GM23338 (cell line): ENCODE results near the gene TIRAP.

Source experiments
- CREB1 ChIP-seq: fragments of 250-450 bp; sonication (Bioruptor Pico); IDR thresholded peaks from 2 replicates; pipeline ENCODE4 v1.5.0; 2020; ENCODE audit warnings: low read depth, mild to moderate bottlenecking, moderate library complexity
- EZH2 ChIP-seq: fragments of 200-600 bp; sonication (generic); IDR thresholded peaks from one replicate; pipeline ENCODE4 v1.8.0; 2017; ENCODE audit warnings: antibody characterized with exemption, mild to moderate bottlenecking, low read depth; ENCODE audit not compliant: unreplicated experiment
- EZH2phosphoT487 ChIP-seq: fragments of 200-600 bp; sonication (generic); IDR thresholded peaks from one replicate; pipeline ENCODE4 v1.8.1; 2018; ENCODE audit warnings: antibody characterized with exemption; ENCODE audit not compliant: unreplicated experiment
- JUNB ChIP-seq: IDR thresholded peaks from one replicate; pipeline ENCODE4 v1.6.1; 2016; ENCODE audit warnings: antibody characterized with exemption; ENCODE audit not compliant: unreplicated experiment
- NANOG ChIP-seq: IDR thresholded peaks from 2 replicates; pipeline ENCODE4 v1.6.1; 2016; ENCODE audit warnings: antibody characterized with exemption, borderline replicate concordance
- POLR2AphosphoS5 ChIP-seq: IDR thresholded peaks from 2 replicates; pipeline ENCODE4 v1.6.1; 2016; ENCODE audit warnings: antibody characterized with exemption, low read depth
- STAT1 ChIP-seq: IDR thresholded peaks from one replicate; pipeline ENCODE4 v1.6.1; 2016; ENCODE audit warnings: antibody characterized with exemption; ENCODE audit not compliant: unreplicated experiment
- ZNF114 ChIP-seq: fragments of 250-450 bp; sonication (Bioruptor Pico); IDR thresholded peaks from 2 replicates; pipeline ENCODE4 v1.5.0; 2020; ENCODE audit warnings: mild to moderate bottlenecking, moderate library complexity
- ZNF331 ChIP-seq: fragments of 250-450 bp; sonication (Bioruptor Pico); IDR thresholded peaks from 2 replicates; pipeline ENCODE4 v1.5.0; 2020; ENCODE audit warnings: low read depth, mild to moderate bottlenecking, moderate library complexity
- TF ChIP-seq, protein P1 (sequence below), 2 experiments: fragments of 200-600 bp in 1 of 2; sonication (generic) in 1 of 2; conservative IDR thresholded peaks; 2 replicates each; pipeline versions ENCODE4 v1.5.1 to v1.6.1; 2016 to 2017; ENCODE audit warnings: antibody characterized with exemption in 2 of 2, low read depth in 2 of 2, mild to moderate bottlenecking in 2 of 2, moderate library complexity in 1 of 2
- TF ChIP-seq, protein P2 (sequence below): IDR thresholded peaks from one replicate; pipeline ENCODE4 v1.6.1; 2018; ENCODE audit warnings: antibody characterized with exemption; ENCODE audit not compliant: unreplicated experiment

DNA sequence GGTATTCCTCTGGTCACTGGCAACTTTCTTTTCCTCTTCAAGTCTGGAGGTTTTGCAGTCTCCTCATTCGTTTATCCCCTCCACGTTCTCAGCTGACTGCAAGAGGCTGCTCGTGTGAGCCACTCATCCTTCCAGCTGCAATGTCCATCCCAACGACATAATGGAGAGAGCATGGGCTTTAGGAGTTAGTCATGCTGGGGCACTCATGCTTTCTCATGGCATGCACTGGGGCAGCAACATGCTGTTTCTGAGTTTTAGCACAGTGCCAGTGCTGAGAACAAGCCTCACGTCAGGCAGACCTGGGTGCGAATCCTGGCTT lies 28.1 kb downstream of the TIRAP start:
- TF ChIP-seq, protein P1, sequence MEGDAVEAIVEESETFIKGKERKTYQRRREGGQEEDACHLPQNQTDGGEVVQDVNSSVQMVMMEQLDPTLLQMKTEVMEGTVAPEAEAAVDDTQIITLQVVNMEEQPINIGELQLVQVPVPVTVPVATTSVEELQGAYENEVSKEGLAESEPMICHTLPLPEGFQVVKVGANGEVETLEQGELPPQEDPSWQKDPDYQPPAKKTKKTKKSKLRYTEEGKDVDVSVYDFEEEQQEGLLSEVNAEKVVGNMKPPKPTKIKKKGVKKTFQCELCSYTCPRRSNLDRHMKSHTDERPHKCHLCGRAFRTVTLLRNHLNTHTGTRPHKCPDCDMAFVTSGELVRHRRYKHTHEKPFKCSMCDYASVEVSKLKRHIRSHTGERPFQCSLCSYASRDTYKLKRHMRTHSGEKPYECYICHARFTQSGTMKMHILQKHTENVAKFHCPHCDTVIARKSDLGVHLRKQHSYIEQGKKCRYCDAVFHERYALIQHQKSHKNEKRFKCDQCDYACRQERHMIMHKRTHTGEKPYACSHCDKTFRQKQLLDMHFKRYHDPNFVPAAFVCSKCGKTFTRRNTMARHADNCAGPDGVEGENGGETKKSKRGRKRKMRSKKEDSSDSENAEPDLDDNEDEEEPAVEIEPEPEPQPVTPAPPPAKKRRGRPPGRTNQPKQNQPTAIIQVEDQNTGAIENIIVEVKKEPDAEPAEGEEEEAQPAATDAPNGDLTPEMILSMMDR (conservative IDR thresholded peaks at IDR 0.05; ENCODE audit: low read depth in 2 of 2), result no peak
- TF ChIP-seq EZH2 (no peak), CREB1 (CRISPR knock-in tag) (no peak), EZH2phosphoT487 (no peak), POLR2AphosphoS5 (no peak), STAT1 (no peak), JUNB (no peak), NANOG (no peak), ZNF114 (CRISPR knock-in tag) (no peak), ZNF331 (CRISPR knock-in tag) (no peak)
- TF ChIP-seq, protein P2, sequence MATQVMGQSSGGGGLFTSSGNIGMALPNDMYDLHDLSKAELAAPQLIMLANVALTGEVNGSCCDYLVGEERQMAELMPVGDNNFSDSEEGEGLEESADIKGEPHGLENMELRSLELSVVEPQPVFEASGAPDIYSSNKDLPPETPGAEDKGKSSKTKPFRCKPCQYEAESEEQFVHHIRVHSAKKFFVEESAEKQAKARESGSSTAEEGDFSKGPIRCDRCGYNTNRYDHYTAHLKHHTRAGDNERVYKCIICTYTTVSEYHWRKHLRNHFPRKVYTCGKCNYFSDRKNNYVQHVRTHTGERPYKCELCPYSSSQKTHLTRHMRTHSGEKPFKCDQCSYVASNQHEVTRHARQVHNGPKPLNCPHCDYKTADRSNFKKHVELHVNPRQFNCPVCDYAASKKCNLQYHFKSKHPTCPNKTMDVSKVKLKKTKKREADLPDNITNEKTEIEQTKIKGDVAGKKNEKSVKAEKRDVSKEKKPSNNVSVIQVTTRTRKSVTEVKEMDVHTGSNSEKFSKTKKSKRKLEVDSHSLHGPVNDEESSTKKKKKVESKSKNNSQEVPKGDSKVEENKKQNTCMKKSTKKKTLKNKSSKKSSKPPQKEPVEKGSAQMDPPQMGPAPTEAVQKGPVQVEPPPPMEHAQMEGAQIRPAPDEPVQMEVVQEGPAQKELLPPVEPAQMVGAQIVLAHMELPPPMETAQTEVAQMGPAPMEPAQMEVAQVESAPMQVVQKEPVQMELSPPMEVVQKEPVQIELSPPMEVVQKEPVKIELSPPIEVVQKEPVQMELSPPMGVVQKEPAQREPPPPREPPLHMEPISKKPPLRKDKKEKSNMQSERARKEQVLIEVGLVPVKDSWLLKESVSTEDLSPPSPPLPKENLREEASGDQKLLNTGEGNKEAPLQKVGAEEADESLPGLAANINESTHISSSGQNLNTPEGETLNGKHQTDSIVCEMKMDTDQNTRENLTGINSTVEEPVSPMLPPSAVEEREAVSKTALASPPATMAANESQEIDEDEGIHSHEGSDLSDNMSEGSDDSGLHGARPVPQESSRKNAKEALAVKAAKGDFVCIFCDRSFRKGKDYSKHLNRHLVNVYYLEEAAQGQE, result no peak
